ENCODE measurements around the gene HIF3A. TPM values are rescaled to one million over a fixed set of nuclear protein-coding genes. Genes with fewer than 3 reads are reported as not detected.
A peak's percentile ranks its signal among the peaks of the same experiment; 100 is the strongest.

The HIF3A gene
- total RNA-seq, 1 donor from 2014 or later = 12.6 TPM

DNA sequence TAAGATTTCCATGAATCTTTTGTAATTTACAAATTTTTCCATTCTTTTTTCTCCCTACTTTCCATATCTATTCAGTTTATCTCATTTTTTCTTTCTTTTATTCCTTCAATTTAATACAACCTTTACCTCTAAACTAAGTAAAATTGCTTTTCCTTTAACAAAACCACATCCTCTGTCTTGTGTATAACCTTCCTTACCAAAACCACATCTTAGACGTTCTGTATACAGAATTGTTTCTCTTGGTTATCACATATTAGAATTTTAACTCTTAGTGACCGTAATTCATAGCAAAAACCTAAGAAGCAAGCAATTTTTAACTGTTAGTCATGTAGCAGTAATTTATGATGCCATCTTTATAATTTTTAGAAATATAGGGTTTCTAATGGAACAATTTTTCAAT, 65.1 kb downstream of the HIF3A start:
- Mint-ChIP-seq H3K9me3 (ENCODE audit: unreplicated experiment) (no peaks in the 10 kb centered on the region), H3K27ac (ENCODE audit: unreplicated experiment) (no peak overlapping the region), H3K36me3 (ENCODE audit: low read depth, unreplicated experiment) (peaks cover 20% of the 10 kb centered on the region), H3K4me3 (ENCODE audit: unreplicated experiment) (no peak overlapping the region), H3K4me1 (ENCODE audit: low read depth, unreplicated experiment) (peaks cover 31% of the 10 kb centered on the region), H3K27me3 (ENCODE audit: low read depth, unreplicated experiment) (no peaks in the 10 kb centered on the region)
- Histone ChIP-seq H3K79me2 (ENCODE audit: insufficient read depth, low read length) (peaks cover 60% of the 10 kb centered on the region), H3K4me1 (ENCODE audit: insufficient read depth, low read length) (peaks cover 22% of the 10 kb centered on the region), H3K9ac (ENCODE audit: low read length) (no peak overlapping the region), H3K4me3 (ENCODE audit: insufficient read depth, low read depth, low read length) (no peak overlapping the region), H3K36me3 (ENCODE audit: insufficient read depth, low read length) (peaks cover 5% of the 10 kb centered on the region), H3K9me3 (ENCODE audit: insufficient read depth, low read depth, low read length) (no peaks in the 10 kb centered on the region), H3K4me2 (ENCODE audit: low read length) (peak overlapping the region; percentile 20), H3K27ac (ENCODE audit: low read depth, low read length) (no peak overlapping the region), H4K20me1 (ENCODE audit: insufficient read depth, low read length) (peaks cover 37% of the 10 kb centered on the region), H3K27me3 (ENCODE audit: insufficient read depth, low read length) (no peaks in the 10 kb centered on the region), H2AFZ (ENCODE audit: low read depth, low read length) (no peak overlapping the region)
- FAIRE-seq (no peak), DNase-seq (ENCODE audit: low read depth) (peak; percentile 59)
- no peak for TF ChIP-seq EZH2 (IDR thresholded peaks at IDR 0.05; ENCODE audit: insufficient read depth, low read length)
- TF ChIP-seq, protein P1, sequence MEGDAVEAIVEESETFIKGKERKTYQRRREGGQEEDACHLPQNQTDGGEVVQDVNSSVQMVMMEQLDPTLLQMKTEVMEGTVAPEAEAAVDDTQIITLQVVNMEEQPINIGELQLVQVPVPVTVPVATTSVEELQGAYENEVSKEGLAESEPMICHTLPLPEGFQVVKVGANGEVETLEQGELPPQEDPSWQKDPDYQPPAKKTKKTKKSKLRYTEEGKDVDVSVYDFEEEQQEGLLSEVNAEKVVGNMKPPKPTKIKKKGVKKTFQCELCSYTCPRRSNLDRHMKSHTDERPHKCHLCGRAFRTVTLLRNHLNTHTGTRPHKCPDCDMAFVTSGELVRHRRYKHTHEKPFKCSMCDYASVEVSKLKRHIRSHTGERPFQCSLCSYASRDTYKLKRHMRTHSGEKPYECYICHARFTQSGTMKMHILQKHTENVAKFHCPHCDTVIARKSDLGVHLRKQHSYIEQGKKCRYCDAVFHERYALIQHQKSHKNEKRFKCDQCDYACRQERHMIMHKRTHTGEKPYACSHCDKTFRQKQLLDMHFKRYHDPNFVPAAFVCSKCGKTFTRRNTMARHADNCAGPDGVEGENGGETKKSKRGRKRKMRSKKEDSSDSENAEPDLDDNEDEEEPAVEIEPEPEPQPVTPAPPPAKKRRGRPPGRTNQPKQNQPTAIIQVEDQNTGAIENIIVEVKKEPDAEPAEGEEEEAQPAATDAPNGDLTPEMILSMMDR (IDR thresholded peaks at IDR 0.05; ENCODE audit: insufficient read depth, low read depth, low read length) = no peak

DNA sequence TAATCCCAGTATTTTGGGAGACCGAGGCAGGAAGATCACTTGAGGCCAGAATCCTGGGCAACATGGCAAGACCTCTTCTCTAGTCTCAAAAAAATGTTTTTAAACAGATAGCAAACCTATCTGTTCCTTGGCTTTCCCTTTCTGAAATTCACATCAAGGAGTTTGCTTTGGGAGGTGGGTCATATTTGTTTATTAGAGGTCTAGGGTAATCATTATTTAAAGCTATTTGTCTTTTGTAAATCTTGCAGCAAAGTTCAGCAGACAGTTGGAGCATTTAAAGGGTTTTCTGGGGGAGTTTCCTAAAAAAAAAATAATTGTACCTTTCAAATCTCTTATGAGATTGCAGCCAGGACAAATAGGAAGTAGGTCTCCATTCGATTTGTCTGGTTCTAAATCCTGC, 67.5 kb downstream of the HIF3A start:
- H3K4me3 Mint-ChIP-seq (ENCODE audit: unreplicated experiment) = no peak overlapping the region
- Histone ChIP-seq H3K4me1 (ENCODE audit: insufficient read depth, low read length) (peaks cover 7% of the 10 kb centered on the region), H3K79me2 (ENCODE audit: insufficient read depth, low read length) (peaks cover 65% of the 10 kb centered on the region), H3K9me3 (ENCODE audit: insufficient read depth, low read depth, low read length) (no peaks in the 10 kb centered on the region), H4K20me1 (ENCODE audit: insufficient read depth, low read length) (peaks cover 27% of the 10 kb centered on the region), H3K4me2 (ENCODE audit: low read length) (no peak overlapping the region), H3K9ac (ENCODE audit: low read length) (no peak overlapping the region), H3K27me3 (ENCODE audit: insufficient read depth, low read length) (no peaks in the 10 kb centered on the region), H2AFZ (ENCODE audit: low read depth, low read length) (no peak overlapping the region), H3K4me3 (ENCODE audit: insufficient read depth, low read depth, low read length) (no peak overlapping the region), H3K36me3 (ENCODE audit: insufficient read depth, low read length) (peaks cover 5% of the 10 kb centered on the region), H3K27ac (ENCODE audit: low read depth, low read length) (no peak overlapping the region)
- H3K27me3 Mint-ChIP-seq (ENCODE audit: low read depth, unreplicated experiment) = no peaks in the 10 kb centered on the region
- no peak overlapping the region for H3K27ac Mint-ChIP-seq (ENCODE audit: unreplicated experiment)
- TF ChIP-seq, protein P1 (IDR thresholded peaks at IDR 0.05; ENCODE audit: insufficient read depth, low read depth, low read length) = no peak
- no peak for TF ChIP-seq EZH2 (IDR thresholded peaks at IDR 0.05; ENCODE audit: insufficient read depth, low read length)
- DNase-seq (ENCODE audit: low read depth) = no peak
- H3K4me1 Mint-ChIP-seq (ENCODE audit: low read depth, unreplicated experiment) = peaks cover 13% of the 10 kb centered on the region
- peaks cover 17% of the 10 kb centered on the region for H3K36me3 Mint-ChIP-seq (ENCODE audit: low read depth, unreplicated experiment)
- no peaks in the 10 kb centered on the region for H3K9me3 Mint-ChIP-seq (ENCODE audit: unreplicated experiment)
- no peak for FAIRE-seq

DNA sequence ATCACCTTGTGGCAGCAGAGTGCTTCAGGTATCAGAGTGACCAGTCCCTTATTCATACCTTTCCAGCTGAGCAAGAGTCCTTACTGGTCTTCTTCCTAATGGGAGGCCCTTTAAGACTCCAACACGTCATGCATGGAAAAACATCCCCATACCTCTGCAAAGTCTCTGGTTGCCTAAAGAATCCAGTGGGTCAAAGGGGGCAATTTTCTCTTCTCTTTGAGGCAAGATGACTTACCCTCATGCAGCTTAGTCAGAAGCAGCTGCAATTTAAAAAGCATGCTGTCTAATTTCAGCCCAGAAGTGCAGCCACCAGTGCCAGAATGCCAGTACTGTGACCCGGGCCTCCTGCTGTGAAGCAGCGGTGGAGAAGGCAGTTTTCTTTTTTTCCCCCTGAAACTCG, 68.7 kb downstream of the HIF3A start:
- Mint-ChIP-seq H3K4me1 (ENCODE audit: low read depth, unreplicated experiment) (peaks cover 15% of the 10 kb centered on the region), H3K4me3 (ENCODE audit: unreplicated experiment) (peak overlapping the region; percentile 34), H3K36me3 (ENCODE audit: low read depth, unreplicated experiment) (peaks cover 17% of the 10 kb centered on the region), H3K9me3 (ENCODE audit: unreplicated experiment) (no peaks in the 10 kb centered on the region), H3K27me3 (ENCODE audit: low read depth, unreplicated experiment) (no peaks in the 10 kb centered on the region), H3K27ac (ENCODE audit: unreplicated experiment) (no peak overlapping the region)
- no peak for TF ChIP-seq EZH2 (IDR thresholded peaks at IDR 0.05; ENCODE audit: insufficient read depth, low read length)
- TF ChIP-seq, protein P1 (IDR thresholded peaks at IDR 0.05; ENCODE audit: insufficient read depth, low read depth, low read length) = no peak
- Histone ChIP-seq H4K20me1 (ENCODE audit: insufficient read depth, low read length) (peaks cover 31% of the 10 kb centered on the region), H3K9ac (ENCODE audit: low read length) (no peak overlapping the region), H3K27ac (ENCODE audit: low read depth, low read length) (no peak overlapping the region), H3K79me2 (ENCODE audit: insufficient read depth, low read length) (peaks cover 60% of the 10 kb centered on the region), H3K4me2 (ENCODE audit: low read length) (peak overlapping the region; percentile 20), H2AFZ (ENCODE audit: low read depth, low read length) (no peak overlapping the region), H3K9me3 (ENCODE audit: insufficient read depth, low read depth, low read length) (no peaks in the 10 kb centered on the region), H3K27me3 (ENCODE audit: insufficient read depth, low read length) (no peaks in the 10 kb centered on the region), H3K4me1 (ENCODE audit: insufficient read depth, low read length) (peaks cover 7% of the 10 kb centered on the region), H3K4me3 (ENCODE audit: insufficient read depth, low read depth, low read length) (no peak overlapping the region), H3K36me3 (ENCODE audit: insufficient read depth, low read length) (peaks cover 5% of the 10 kb centered on the region)
- FAIRE-seq = no peak
- peak; percentile 49 for DNase-seq (ENCODE audit: low read depth)

Data from astrocyte (in vitro differentiated cells and primary cell).